WERI-Rb-1 (cell line): ENCODE results near the gene APEX1.
A peak's percentile ranks its signal among the peaks of the same experiment; 100 is the strongest.
"Not testable (repeated sequence)": the region's sequence is repeated elsewhere in the genome, so short reads cannot be mapped to it uniquely, and the experiment has no call there.

Experiments used
- DNase-seq: peaks from one replicate; pipeline ENCODE4 v3.0.0-alpha.2; 2020
- H3K27ac ChIP-seq: fragments of 250-450 bp; sonication (Bioruptor Pico); 2 replicates; pipeline ENCODE4 v1.5.1; 2020; ENCODE audit warnings: mild to moderate bottlenecking, moderate library complexity
- H3K27me3 ChIP-seq: fragments of 250-450 bp; sonication (Bioruptor Pico); 2 replicates; pipeline ENCODE4 v1.5.1; 2021; ENCODE audit warnings: mild to moderate bottlenecking, low read depth, moderate library complexity; ENCODE audit not compliant: insufficient read depth, severe bottlenecking
- H3K36me3 ChIP-seq: fragments of 250-450 bp; sonication (Bioruptor Pico); 2 replicates; pipeline ENCODE4 v1.5.1; 2020; ENCODE audit warnings: mild to moderate bottlenecking, moderate library complexity
- H3K4me3 ChIP-seq: 2 replicates; pipeline ENCODE4 v1.5.1; 2011; ENCODE audit warnings: low read depth, mild to moderate bottlenecking, control low read depth, low read length
- H3K9me3 ChIP-seq: fragments of 250-450 bp; sonication (Bioruptor Pico); 2 replicates; pipeline ENCODE4 v1.5.1; 2021; ENCODE audit warnings: mild to moderate bottlenecking, moderate library complexity; ENCODE audit not compliant: severe bottlenecking
- CTCF ChIP-seq: IDR thresholded peaks from 2 replicates; pipeline ENCODE4 v1.5.1; 2011; ENCODE audit warnings: low read depth, mild to moderate bottlenecking, control low read depth, inconsistent platforms, low read length

APEX1 gene

GRCh38 chr14:20440465-20440864 lies 14.6 kb upstream of the APEX1 start:
- Histone ChIP-seq H3K27ac (no peak overlapping the region), H3K36me3 (peaks cover 13% of the 10 kb centered on the region), H3K4me3 (no peak overlapping the region), H3K27me3 (no peaks in the 10 kb centered on the region), H3K9me3 (no peaks in the 10 kb centered on the region)
- no peak for TF ChIP-seq CTCF
- no peak for DNase-seq

GRCh38 chr14:20440882-20441281 lies 14.1 kb upstream of the APEX1 start:
- H3K27me3 ChIP-seq = no peaks in the 10 kb centered on the region
- no peak overlapping the region for H3K27ac ChIP-seq
- no peak for DNase-seq
- H3K36me3 ChIP-seq = peaks cover 17% of the 10 kb centered on the region
- H3K4me3 ChIP-seq = no peak overlapping the region
- TF ChIP-seq CTCF = no peak
- no peaks in the 10 kb centered on the region for H3K9me3 ChIP-seq

- no peak overlapping the region for H3K4me3 ChIP-seq
- H3K27ac ChIP-seq = no peak overlapping the region
- H3K27me3 ChIP-seq = no peaks in the 10 kb centered on the region
- DNase-seq = no peak
- TF ChIP-seq CTCF = no peak
- peaks cover 23% of the 10 kb centered on the region for H3K36me3 ChIP-seq
- H3K9me3 ChIP-seq = no peaks in the 10 kb centered on the region
Measured at GRCh38 chr14:20441461-20441860, 13.6 kb upstream of the APEX1 start.

GRCh38 chr14:20443650-20444049 lies 11.4 kb upstream of the APEX1 start:
- not testable (repeated sequence) for H3K9me3 ChIP-seq, H3K27me3 ChIP-seq, DNase-seq, H3K4me3 ChIP-seq, H3K27ac ChIP-seq
- peaks cover 45% of the 10 kb centered on the region for H3K36me3 ChIP-seq

- DNase-seq = no peak
- Histone ChIP-seq H3K27me3 (no peaks in the 10 kb centered on the region), H3K4me3 (no peak overlapping the region), H3K36me3 (peaks cover 77% of the 10 kb centered on the region), H3K27ac (peak overlapping the region; percentile 41), H3K9me3 (no peaks in the 10 kb centered on the region)
- no peak for TF ChIP-seq CTCF
Measured at GRCh38 chr14:20446889-20447288, 8.1 kb upstream of the APEX1 start.

GRCh38 chr14:20452831-20453230 lies 2.2 kb upstream of the APEX1 start:
- H3K27me3 ChIP-seq, H3K9me3 ChIP-seq, H3K4me3 ChIP-seq, H3K27ac ChIP-seq, DNase-seq: not testable (repeated sequence)
- peaks cover 81% of the 10 kb centered on the region for H3K36me3 ChIP-seq
